Measurements from ENCODE around the gene IGFBP2.

DNA sequence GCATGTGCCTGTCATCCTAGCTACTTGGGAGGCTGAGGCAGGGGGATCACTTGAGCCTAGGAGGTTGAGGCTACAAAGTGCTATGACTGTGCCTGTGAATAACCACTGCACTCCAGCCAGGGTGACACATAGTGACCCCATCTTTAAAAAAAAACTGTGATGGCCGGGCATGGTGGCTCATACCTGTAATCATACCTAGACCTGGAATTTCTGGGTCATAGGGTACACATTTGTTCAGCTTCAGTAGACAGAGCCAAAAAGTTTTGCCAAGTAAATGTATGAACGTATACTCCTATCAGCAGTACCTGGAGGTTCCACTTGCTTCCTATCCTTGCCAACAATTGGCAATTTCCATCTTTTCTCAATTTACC is 6.4 kb upstream of the IGFBP2 start:
- TF ChIP-seq, protein P1, sequence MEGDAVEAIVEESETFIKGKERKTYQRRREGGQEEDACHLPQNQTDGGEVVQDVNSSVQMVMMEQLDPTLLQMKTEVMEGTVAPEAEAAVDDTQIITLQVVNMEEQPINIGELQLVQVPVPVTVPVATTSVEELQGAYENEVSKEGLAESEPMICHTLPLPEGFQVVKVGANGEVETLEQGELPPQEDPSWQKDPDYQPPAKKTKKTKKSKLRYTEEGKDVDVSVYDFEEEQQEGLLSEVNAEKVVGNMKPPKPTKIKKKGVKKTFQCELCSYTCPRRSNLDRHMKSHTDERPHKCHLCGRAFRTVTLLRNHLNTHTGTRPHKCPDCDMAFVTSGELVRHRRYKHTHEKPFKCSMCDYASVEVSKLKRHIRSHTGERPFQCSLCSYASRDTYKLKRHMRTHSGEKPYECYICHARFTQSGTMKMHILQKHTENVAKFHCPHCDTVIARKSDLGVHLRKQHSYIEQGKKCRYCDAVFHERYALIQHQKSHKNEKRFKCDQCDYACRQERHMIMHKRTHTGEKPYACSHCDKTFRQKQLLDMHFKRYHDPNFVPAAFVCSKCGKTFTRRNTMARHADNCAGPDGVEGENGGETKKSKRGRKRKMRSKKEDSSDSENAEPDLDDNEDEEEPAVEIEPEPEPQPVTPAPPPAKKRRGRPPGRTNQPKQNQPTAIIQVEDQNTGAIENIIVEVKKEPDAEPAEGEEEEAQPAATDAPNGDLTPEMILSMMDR (conservative IDR thresholded peaks at IDR 0.05; ENCODE audit: low read depth in 2 of 2): no peak
- TF ChIP-seq CREB1 (CRISPR knock-in tag; IDR thresholded peaks at IDR 0.05; ENCODE audit: low read depth): no peak
- no peak for TF ChIP-seq ZNF114 (CRISPR knock-in tag; IDR thresholded peaks at IDR 0.05)
- TF ChIP-seq, protein P2, sequence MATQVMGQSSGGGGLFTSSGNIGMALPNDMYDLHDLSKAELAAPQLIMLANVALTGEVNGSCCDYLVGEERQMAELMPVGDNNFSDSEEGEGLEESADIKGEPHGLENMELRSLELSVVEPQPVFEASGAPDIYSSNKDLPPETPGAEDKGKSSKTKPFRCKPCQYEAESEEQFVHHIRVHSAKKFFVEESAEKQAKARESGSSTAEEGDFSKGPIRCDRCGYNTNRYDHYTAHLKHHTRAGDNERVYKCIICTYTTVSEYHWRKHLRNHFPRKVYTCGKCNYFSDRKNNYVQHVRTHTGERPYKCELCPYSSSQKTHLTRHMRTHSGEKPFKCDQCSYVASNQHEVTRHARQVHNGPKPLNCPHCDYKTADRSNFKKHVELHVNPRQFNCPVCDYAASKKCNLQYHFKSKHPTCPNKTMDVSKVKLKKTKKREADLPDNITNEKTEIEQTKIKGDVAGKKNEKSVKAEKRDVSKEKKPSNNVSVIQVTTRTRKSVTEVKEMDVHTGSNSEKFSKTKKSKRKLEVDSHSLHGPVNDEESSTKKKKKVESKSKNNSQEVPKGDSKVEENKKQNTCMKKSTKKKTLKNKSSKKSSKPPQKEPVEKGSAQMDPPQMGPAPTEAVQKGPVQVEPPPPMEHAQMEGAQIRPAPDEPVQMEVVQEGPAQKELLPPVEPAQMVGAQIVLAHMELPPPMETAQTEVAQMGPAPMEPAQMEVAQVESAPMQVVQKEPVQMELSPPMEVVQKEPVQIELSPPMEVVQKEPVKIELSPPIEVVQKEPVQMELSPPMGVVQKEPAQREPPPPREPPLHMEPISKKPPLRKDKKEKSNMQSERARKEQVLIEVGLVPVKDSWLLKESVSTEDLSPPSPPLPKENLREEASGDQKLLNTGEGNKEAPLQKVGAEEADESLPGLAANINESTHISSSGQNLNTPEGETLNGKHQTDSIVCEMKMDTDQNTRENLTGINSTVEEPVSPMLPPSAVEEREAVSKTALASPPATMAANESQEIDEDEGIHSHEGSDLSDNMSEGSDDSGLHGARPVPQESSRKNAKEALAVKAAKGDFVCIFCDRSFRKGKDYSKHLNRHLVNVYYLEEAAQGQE (IDR thresholded peaks at IDR 0.05; ENCODE audit: unreplicated experiment): no peak
- TF ChIP-seq JUNB (IDR thresholded peaks at IDR 0.05; ENCODE audit: unreplicated experiment): no peak
- no peak for TF ChIP-seq EZH2phosphoT487 (IDR thresholded peaks at IDR 0.05; ENCODE audit: unreplicated experiment)
- TF ChIP-seq EZH2 (IDR thresholded peaks at IDR 0.05; ENCODE audit: low read depth, unreplicated experiment): no peak
- no peak for TF ChIP-seq POLR2AphosphoS5 (IDR thresholded peaks at IDR 0.05; ENCODE audit: low read depth)
- TF ChIP-seq, protein P3, sequence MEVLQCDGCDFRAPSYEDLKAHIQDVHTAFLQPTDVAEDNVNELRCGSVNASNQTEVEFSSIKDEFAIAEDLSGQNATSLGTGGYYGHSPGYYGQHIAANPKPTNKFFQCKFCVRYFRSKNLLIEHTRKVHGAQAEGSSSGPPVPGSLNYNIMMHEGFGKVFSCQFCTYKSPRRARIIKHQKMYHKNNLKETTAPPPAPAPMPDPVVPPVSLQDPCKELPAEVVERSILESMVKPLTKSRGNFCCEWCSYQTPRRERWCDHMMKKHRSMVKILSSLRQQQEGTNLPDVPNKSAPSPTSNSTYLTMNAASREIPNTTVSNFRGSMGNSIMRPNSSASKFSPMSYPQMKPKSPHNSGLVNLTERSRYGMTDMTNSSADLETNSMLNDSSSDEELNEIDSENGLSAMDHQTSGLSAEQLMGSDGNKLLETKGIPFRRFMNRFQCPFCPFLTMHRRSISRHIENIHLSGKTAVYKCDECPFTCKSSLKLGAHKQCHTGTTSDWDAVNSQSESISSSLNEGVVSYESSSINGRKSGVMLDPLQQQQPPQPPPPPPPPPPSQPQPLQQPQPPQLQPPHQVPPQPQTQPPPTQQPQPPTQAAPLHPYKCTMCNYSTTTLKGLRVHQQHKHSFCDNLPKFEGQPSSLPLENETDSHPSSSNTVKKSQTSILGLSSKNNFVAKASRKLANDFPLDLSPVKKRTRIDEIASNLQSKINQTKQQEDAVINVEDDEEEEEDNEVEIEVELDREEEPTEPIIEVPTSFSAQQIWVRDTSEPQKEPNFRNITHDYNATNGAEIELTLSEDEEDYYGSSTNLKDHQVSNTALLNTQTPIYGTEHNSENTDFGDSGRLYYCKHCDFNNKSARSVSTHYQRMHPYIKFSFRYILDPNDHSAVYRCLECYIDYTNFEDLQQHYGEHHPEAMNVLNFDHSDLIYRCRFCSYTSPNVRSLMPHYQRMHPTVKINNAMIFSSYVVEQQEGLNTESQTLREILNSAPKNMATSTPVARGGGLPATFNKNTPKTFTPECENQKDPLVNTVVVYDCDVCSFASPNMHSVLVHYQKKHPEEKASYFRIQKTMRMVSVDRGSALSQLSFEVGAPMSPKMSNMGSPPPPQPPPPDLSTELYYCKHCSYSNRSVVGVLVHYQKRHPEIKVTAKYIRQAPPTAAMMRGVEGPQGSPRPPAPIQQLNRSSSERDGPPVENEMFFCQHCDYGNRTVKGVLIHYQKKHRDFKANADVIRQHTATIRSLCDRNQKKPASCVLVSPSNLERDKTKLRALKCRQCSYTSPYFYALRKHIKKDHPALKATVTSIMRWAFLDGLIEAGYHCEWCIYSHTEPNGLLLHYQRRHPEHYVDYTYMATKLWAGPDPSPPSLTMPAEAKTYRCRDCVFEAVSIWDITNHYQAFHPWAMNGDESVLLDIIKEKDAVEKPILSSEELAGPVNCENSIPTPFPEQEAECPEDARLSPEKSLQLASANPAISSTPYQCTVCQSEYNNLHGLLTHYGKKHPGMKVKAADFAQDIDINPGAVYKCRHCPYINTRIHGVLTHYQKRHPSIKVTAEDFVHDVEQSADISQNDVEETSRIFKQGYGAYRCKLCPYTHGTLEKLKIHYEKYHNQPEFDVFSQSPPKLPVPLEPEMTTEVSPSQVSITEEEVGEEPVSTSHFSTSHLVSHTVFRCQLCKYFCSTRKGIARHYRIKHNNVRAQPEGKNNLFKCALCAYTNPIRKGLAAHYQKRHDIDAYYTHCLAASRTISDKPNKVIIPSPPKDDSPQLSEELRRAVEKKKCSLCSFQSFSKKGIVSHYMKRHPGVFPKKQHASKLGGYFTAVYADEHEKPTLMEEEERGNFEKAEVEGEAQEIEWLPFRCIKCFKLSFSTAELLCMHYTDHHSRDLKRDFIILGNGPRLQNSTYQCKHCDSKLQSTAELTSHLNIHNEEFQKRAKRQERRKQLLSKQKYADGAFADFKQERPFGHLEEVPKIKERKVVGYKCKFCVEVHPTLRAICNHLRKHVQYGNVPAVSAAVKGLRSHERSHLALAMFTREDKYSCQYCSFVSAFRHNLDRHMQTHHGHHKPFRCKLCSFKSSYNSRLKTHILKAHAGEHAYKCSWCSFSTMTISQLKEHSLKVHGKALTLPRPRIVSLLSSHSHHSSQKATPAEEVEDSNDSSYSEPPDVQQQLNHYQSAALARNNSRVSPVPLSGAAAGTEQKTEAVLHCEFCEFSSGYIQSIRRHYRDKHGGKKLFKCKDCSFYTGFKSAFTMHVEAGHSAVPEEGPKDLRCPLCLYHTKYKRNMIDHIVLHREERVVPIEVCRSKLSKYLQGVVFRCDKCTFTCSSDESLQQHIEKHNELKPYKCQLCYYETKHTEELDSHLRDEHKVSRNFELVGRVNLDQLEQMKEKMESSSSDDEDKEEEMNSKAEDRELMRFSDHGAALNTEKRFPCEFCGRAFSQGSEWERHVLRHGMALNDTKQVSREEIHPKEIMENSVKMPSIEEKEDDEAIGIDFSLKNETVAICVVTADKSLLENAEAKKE (CRISPR knock-in tag; IDR thresholded peaks at IDR 0.05): no peak
- TF ChIP-seq, protein P4, sequence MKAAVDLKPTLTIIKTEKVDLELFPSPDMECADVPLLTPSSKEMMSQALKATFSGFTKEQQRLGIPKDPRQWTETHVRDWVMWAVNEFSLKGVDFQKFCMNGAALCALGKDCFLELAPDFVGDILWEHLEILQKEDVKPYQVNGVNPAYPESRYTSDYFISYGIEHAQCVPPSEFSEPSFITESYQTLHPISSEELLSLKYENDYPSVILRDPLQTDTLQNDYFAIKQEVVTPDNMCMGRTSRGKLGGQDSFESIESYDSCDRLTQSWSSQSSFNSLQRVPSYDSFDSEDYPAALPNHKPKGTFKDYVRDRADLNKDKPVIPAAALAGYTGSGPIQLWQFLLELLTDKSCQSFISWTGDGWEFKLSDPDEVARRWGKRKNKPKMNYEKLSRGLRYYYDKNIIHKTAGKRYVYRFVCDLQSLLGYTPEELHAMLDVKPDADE (IDR thresholded peaks at IDR 0.05): no peak
- TF ChIP-seq STAT1 (IDR thresholded peaks at IDR 0.05; ENCODE audit: unreplicated experiment): no peak
- no peak for TF ChIP-seq NANOG (IDR thresholded peaks at IDR 0.05; ENCODE audit: borderline replicate concordance)
